ENCODE results near the gene SNX1. TPM values are rescaled to one million over a fixed set of nuclear protein-coding genes. Genes with fewer than 3 reads are reported as not detected.
"Not testable (repeated sequence)": the region's sequence is repeated elsewhere in the genome, so short reads cannot be mapped to it uniquely, and the experiment has no call there.

SNX1 gene, protein sequence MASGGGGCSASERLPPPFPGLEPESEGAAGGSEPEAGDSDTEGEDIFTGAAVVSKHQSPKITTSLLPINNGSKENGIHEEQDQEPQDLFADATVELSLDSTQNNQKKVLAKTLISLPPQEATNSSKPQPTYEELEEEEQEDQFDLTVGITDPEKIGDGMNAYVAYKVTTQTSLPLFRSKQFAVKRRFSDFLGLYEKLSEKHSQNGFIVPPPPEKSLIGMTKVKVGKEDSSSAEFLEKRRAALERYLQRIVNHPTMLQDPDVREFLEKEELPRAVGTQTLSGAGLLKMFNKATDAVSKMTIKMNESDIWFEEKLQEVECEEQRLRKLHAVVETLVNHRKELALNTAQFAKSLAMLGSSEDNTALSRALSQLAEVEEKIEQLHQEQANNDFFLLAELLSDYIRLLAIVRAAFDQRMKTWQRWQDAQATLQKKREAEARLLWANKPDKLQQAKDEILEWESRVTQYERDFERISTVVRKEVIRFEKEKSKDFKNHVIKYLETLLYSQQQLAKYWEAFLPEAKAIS
- 31.7 and 36.7 TPM in 2 replicates for total RNA-seq (2014; rRNA removed; shearing (Covaris generic))

GRCh38 chr15:64095795-64096667 is at the start of gene SNX1:
SNX1 (plus strand) TSS chr15:64095982; CDS start chr15:64096014, 32 bp downstream.
- peak; percentile 89 for DNase-seq (ENCODE audit: low spot score)

DNA sequence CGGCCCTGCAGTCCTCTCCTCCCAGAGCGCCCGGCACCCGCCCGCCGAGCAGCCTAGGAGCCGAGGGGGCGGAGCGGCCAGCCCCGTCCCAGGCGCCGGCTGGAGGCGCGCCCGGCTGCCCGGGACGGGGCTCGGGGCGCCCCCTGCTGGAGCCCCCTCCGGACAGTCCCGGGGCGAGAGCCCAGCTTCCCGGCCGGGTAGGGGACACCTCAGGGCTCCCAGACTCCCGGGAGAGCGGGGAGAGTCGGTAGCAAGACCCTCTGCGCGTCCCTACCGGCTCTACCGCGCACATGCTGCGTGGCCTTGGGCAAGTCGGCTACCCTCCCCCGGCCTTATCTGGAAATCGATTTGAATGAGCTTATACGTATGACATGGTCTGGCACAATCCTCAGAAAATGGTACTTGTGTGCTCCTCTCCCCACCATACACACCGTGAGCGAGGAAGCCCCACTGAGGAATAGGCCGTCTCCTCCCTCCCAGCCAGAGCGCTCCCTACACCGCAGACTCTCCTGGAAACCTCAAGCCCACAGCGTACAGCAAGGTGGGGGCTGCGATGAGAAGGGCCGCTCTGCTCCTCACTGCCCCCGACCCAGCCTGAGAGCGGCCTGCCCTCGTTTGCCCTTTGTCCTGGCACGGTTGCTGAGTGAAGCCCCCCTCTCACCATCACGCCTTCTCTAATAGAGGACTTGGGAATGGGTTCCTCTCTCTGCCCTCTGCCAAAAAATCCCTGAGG is 49.2 kb upstream of the SNX1 start, which contains the start of gene DAPK2:
TSS of gene DAPK2 (minus strand) at position 65 of the 733 bp plus-strand sequence. CDS start 6,224 bp downstream, outside the sequence.
- no peak for DNase-seq (ENCODE audit: low spot score)

DNA sequence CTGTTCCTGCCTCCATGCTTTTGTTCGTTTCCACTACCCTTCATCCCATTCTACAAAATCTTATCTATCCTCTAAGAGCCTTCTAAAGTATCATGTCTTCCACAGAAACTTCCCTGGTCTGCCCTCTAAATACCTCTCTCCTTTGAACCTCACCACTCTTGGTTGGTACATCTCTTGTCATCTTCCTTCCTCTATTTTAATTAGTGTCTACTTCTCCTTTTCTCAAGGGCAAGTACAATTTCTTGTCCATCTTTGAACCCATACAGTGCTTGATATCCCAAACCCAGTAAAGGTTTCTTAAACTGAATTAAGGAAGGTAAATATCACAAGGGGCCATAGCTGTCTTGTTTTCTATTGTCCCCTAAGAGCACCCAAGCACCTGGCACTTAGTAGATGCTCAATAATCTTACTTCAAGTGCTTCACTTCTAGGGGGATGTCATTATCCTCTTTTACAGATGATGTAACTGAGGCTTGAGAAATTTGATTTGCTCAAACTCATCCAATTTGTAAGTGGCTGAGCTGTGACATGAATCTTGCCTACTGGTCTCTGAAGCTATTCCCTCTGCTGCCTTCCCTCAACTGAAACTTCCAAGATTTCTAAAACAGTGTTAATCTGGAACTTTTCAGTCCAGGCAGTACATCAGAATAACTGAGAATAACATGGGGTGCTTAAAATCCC is 46.9 kb upstream of the SNX1 start:
- DNase-seq (ENCODE audit: low spot score), result no peak

DNA sequence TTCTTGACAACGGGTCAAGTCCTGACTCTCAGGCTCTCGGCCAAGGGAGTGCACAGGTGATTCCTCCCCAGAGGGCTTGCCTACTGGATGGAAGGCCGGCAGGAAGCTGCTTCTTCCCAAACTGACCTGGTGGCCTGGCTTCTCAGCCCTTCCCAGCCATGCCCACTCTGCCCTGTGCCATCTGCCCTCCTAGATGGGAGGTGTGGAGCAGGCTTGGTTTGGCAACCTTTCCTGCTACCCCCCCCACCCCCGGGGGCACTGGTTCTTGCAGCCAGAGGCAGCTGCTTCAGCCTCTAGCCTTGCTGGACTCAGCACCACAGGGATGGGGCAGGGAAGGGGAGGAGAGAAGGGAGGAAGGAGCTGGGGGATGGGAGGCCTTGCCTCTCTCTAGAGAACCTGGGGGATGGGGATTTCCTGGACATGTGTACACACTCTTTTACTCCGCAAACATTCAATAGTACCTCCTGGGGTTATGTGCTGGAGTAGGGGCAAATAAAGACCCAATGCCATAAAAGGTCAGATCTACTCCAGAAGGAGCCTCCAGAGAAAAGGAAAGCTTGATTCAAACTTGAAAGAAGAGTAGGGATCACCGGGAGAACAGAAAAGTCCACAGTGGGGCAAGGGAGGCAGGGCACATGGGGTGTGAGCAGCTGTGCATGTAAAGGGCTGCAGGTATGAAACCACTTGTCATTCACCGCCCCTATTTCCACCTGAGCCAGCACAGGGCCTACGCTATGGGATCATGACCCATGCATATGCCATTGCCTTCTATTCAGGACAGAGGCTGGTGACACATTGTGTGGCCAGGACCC is 45.3 kb upstream of the SNX1 start:
- DNase-seq (ENCODE audit: low spot score), result no peak

- no peak for DNase-seq (ENCODE audit: low spot score)
Measured at GRCh38 chr15:64051093-64051402, 44.7 kb upstream of the SNX1 start.

GRCh38 chr15:64051407-64052259 is 44.1 kb upstream of the SNX1 start:
- DNase-seq (ENCODE audit: low spot score), result no peak

DNA sequence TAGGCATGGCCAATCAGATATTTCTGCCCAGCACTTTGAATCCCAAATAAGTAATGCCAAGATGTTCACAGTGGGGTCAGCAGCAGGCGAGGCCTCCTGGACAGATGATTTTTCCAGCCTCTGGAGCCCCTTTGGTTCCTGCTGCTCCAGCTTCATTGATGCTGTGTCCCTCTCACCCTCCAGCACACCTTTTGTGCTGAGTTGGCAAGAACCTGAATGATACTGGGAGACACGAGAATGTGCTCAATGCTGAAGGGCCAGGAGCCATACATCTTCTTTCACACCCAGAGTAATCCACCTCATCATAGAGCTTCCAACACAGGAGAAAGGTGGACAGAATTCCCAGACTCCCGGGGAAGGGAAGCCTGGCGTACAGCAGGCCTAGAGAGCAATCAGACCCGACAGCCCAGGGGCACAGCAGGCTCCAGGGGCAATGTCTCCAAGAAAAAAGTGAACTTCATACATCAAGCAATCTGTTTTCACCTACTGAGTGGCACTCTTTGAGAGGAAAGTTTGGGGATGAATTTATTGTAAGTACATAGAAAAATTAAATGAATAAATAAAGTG is 42.8 kb upstream of the SNX1 start:
- DNase-seq (ENCODE audit: low spot score), result no peak

- DNase-seq (ENCODE audit: low spot score), result not testable (repeated sequence)
Measured at GRCh38 chr15:64053674-64054073, 42.1 kb upstream of the SNX1 start.

- DNase-seq (ENCODE audit: low spot score), result no peak
Measured at GRCh38 chr15:64058279-64058678, 37.5 kb upstream of the SNX1 start.

DNA sequence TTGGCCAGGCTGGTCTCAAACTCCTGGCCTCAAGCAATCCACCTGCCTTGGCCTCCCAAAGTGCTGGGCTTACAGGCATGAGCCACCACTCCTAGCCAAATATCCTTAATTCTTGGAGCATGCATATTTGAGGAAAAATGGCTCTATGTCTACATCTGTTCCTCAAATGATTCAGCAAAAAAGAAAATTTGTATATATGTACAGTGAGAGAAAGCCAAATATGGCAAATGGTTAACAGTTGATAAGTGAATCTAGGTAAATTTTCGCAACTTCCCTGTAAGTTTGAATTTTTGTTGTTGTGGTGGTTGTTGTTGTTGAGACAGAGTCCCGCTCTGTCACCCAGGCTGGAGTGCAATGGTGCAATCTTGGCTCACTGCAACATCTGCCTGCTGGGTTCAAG is 36.7 kb upstream of the SNX1 start:
- not testable (repeated sequence) for DNase-seq (ENCODE audit: low spot score)

DNA sequence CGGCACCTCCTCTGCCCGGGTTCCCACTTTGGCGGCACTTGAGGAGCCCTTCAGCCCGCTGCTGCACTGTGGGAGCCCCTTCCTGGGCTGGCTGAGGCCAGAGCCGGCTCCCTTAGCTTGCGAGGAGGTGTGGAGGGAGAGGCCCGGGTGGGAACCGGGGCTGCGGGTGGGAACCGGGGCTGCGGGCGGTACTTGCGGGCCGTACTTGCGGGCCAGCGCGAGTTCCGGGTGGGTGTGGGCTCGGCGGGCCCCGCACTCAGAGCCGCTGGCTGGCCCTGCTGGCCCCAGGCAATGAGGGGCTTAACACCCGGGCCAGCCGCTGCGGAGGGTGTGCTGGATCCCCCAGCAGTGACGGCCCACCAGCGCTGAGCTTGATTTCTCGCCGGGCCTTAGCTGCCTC is 35.1 kb upstream of the SNX1 start:
- no peak for DNase-seq (ENCODE audit: low spot score)

- no peak for DNase-seq (ENCODE audit: low spot score)
Measured at GRCh38 chr15:64066451-64066850, 29.3 kb upstream of the SNX1 start.

DNA sequence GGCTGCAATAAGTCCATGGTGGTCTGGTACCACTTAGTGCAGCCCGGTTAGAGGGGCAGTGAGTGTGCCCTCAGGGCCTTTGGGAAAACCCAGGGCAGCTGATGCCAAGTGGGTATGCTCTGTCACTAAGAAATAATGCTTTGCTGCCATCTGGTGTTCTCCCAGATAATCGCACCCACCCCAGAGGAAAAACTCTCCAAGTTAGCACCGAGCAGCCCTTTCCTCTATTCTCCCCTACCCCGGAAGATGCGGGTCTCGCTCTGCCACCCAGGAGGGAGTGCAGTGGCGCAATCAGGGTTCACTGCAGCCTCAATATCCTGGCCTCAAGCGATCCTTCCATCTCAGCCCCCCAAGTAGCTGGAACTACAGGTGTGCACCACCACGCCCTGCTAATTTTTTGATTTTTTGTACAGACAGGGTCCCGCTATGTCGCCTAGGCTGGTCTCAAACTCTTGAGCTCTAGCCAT is 28.2 kb upstream of the SNX1 start:
- DNase-seq (ENCODE audit: low spot score), result peak; percentile 34

DNA sequence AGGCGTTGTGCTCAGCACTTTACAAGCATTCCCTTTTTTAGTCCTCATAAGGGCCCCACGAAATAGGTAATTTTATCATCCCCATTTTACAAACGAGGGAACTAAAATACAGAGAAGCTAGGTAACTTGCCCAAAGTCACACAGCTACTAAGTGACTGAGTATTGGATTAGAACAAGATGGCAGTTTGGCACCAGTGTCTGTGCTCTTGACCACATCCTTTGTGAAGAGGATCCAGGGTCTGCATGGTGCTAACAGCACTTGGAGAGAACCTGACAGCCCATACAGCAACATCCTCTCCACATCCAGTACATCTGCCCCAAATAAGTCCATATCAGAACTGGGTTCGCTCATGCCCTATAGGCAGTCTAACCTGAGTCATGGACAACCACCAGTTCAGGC is 27.6 kb upstream of the SNX1 start:
- no peak for DNase-seq (ENCODE audit: low spot score)

GRCh38 chr15:64070106-64070505 is 25.7 kb upstream of the SNX1 start:
- no peak for DNase-seq (ENCODE audit: low spot score)

- DNase-seq (ENCODE audit: low spot score), result peak; percentile 61
Measured at GRCh38 chr15:64070965-64071851, 24.6 kb upstream of the SNX1 start.

GRCh38 chr15:64071931-64072765 is 23.6 kb upstream of the SNX1 start:
- DNase-seq (ENCODE audit: low spot score), result no peak
